GM06990 (cell line): ENCODE results near the gene GRIA4.

ENCODE experiments used
- DNase-seq: peaks from one replicate; pipeline ENCODE4 v3.0.0-alpha.2; 2011; ENCODE audit not compliant: insufficient read length; ENCODE audit errors: extremely low read depth
- H3K27me3 ChIP-seq: replicated peaks from 2 replicates; pipeline ENCODE4 v1.6.0; 2011; ENCODE audit warnings: low read length; ENCODE audit not compliant: control insufficient read depth, insufficient read depth
- H3K36me3 ChIP-seq: 2 replicates; pipeline ENCODE4 v1.5.1; 2011; ENCODE audit warnings: low read length; ENCODE audit not compliant: control insufficient read depth, insufficient read depth
- H3K4me3 ChIP-seq: replicated peaks from 2 replicates; pipeline ENCODE4 v1.5.1; 2011; ENCODE audit warnings: low read depth, mild to moderate bottlenecking, control low read depth, low read length
- TF ChIP-seq, protein P1 (sequence below): IDR thresholded peaks from 2 replicates; pipeline ENCODE4 v1.5.1; 2011; ENCODE audit warnings: low read length, control low read depth, mild to moderate bottlenecking, inconsistent platforms; ENCODE audit not compliant: insufficient read depth, poor library complexity, severe bottlenecking

GRIA4 gene

GRCh38 chr11:105609341-105609781 lies 512 bp upstream of the GRIA4 start:
- TF ChIP-seq, protein P1, sequence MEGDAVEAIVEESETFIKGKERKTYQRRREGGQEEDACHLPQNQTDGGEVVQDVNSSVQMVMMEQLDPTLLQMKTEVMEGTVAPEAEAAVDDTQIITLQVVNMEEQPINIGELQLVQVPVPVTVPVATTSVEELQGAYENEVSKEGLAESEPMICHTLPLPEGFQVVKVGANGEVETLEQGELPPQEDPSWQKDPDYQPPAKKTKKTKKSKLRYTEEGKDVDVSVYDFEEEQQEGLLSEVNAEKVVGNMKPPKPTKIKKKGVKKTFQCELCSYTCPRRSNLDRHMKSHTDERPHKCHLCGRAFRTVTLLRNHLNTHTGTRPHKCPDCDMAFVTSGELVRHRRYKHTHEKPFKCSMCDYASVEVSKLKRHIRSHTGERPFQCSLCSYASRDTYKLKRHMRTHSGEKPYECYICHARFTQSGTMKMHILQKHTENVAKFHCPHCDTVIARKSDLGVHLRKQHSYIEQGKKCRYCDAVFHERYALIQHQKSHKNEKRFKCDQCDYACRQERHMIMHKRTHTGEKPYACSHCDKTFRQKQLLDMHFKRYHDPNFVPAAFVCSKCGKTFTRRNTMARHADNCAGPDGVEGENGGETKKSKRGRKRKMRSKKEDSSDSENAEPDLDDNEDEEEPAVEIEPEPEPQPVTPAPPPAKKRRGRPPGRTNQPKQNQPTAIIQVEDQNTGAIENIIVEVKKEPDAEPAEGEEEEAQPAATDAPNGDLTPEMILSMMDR, result peak; percentile 46
- DNase-seq, result no peak
- H3K27me3 ChIP-seq, result no peaks in the 10 kb centered on the region
- H3K36me3 ChIP-seq, result no peaks in the 10 kb centered on the region
- no peak overlapping the region for H3K4me3 ChIP-seq

- H3K36me3 ChIP-seq, result no peaks in the 10 kb centered on the region
- H3K4me3 ChIP-seq, result no peak overlapping the region
- TF ChIP-seq, protein P1, result no peak
- DNase-seq, result no peak
- H3K27me3 ChIP-seq, result no peaks in the 10 kb centered on the region
Observed at GRCh38 chr11:105610871-105611571, 1.1 kb downstream of the GRIA4 start.

GRCh38 chr11:105611572-105612441 lies 1.9 kb downstream of the GRIA4 start:
- no peaks in the 10 kb centered on the region for H3K36me3 ChIP-seq
- no peak for DNase-seq
- no peak overlapping the region for H3K4me3 ChIP-seq
- H3K27me3 ChIP-seq, result no peaks in the 10 kb centered on the region
- TF ChIP-seq, protein P1, result no peak

DNA sequence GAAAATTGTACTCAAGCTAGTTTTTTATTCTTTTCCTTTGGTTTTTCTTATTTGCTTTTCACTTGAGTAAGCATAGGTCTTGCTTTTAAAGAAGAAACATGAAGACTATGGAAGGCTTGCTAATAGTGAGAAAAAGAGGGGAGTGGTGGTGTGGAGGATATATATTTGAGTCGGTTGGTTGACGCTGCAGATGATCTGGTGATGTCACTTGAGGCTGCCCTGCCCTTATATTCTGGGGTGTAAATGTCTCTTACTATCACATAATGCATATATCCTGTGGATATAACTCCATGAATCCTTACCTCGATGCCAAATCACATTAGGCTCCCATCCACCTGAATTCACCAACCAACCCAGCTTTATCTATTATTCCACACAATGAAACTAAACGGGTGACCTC lies 2.9 kb downstream of the GRIA4 start:
- Histone ChIP-seq H3K27me3 (no peaks in the 10 kb centered on the region), H3K36me3 (no peaks in the 10 kb centered on the region), H3K4me3 (no peak overlapping the region)
- no peak for DNase-seq
- TF ChIP-seq, protein P1, result no peak

- TF ChIP-seq, protein P1, result no peak
- Histone ChIP-seq H3K4me3 (no peak overlapping the region), H3K27me3 (no peaks in the 10 kb centered on the region)
Observed at GRCh38 chr11:105613183-105613582, 3.3 kb downstream of the GRIA4 start.

More at GRCh38 chr11:105613183-105613582, 3.3 kb downstream of the GRIA4 start:
- no peak for DNase-seq
- H3K36me3 ChIP-seq, result no peaks in the 10 kb centered on the region
